Measurements from ENCODE around the gene AHCYL1.

DNA sequence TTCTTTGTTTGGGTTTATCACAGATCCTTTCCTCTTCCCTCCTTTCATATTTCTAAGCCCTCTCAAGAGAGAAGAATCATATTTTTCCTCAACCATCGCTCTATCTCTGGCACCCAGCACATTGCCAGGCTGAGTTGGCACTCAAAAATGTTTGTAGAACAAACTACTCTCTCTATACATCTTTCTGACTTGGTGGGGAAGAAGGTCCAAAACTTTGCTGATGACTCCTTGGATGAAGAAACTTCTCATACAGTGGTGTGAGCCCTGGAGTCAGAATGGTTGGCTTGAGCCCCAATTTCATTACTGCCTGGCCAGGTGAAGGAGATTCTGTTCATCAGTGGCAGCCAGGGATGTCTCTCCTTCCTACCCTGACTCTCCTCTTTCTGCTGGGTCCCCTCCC, 74.0 kb downstream of the AHCYL1 start:
- TF ChIP-seq EZH2phosphoT487 (IDR thresholded peaks at IDR 0.05; ENCODE audit: insufficient read depth, low read depth) (no peak), EZH2 (IDR thresholded peaks at IDR 0.05; ENCODE audit: insufficient read depth, poor library complexity, severe bottlenecking) (no peak)
